Inflammatory macrophage treated with lipopolysaccharide for 4 hours (primary cell): ENCODE measurements around the gene ZNF407.

Source experiments
- DNase-seq: peaks from one replicate; pipeline ENCODE4 v3.0.0-alpha.2; 2020

ZNF407 gene

GRCh38 chr18:75110311-75110710 is 512.6 kb downstream of the ZNF407 start:
- no peak for DNase-seq

GRCh38 chr18:75110846-75111415 is 513.3 kb downstream of the ZNF407 start:
- no peak for DNase-seq

GRCh38 chr18:75111760-75112159 is 514.1 kb downstream of the ZNF407 start:
- no peak for DNase-seq

- no peak for DNase-seq
These were observed 514.8 kb downstream of the ZNF407 start for GRCh38 chr18:75112186-75113096.

- DNase-seq, result no peak
These were observed 515.8 kb downstream of the ZNF407 start for GRCh38 chr18:75113455-75113854.

- DNase-seq, result no peak
These were observed 516.6 kb downstream of the ZNF407 start for GRCh38 chr18:75114231-75114764.
